SK-N-MC (cell line): ENCODE results near the gene COL18A1.

Source experiments
- EZH2 ChIP-seq: fragments of 200-600 bp; sonication (generic); IDR thresholded peaks from one replicate; pipeline ENCODE4 v1.6.1; 2017; ENCODE audit warnings: antibody characterized with exemption
- POLR2AphosphoS5 ChIP-seq: IDR thresholded peaks from 2 replicates; pipeline ENCODE4 v1.6.1; 2012; ENCODE audit warnings: mild to moderate bottlenecking, low read depth, low read length, borderline replicate concordance

- no peak for TF ChIP-seq POLR2AphosphoS5
- no peak for TF ChIP-seq EZH2
Observed at GRCh38 chr21:45451091-45451740, 46.3 kb downstream of the COL18A1 start.
